GM12801 (cell line): ENCODE results near the gene PARP9.

Experiments
- TF ChIP-seq, protein P1 (sequence below): IDR thresholded peaks from one replicate; pipeline ENCODE4 v1.5.1; 2011; ENCODE audit warnings: control low read depth; ENCODE audit not compliant: insufficient read length; ENCODE audit errors: extremely low read depth

The PARP9 gene

DNA sequence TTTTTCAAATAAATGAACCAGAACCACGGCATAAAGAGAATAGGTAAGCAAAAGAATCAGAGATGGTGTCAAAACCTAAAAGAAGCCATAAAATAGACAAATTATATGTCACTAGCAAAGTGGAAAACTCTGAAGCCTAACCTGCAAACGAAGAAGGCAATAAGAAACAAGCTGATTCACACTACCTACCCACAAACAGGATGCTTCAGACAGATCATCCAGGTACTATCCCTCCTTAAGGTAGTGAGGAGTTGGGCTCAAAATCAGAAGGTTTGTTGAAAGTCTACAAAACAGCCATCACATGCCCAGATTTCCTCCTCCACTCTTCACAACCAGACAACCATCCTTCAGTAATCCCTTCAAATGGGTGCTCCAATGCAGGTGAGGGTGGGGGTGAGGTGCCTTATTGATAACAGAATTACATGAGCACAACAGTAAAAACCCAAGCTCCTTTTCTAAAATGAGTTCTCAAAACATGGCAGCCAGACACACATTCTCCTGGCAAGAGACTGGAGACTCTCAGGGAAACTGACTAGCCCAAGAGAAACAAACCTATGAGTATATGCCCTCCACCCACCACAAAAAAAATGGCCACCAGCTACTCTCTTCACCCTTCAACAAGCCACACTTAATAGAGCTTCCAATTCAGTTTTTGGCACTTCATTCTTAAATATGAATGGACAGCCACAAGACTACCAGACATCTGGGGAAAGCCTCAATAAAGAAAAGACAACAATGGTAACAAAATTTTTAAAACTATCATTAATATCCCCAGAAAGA is 55.8 kb downstream of the PARP9 start:
- TF ChIP-seq, protein P1, sequence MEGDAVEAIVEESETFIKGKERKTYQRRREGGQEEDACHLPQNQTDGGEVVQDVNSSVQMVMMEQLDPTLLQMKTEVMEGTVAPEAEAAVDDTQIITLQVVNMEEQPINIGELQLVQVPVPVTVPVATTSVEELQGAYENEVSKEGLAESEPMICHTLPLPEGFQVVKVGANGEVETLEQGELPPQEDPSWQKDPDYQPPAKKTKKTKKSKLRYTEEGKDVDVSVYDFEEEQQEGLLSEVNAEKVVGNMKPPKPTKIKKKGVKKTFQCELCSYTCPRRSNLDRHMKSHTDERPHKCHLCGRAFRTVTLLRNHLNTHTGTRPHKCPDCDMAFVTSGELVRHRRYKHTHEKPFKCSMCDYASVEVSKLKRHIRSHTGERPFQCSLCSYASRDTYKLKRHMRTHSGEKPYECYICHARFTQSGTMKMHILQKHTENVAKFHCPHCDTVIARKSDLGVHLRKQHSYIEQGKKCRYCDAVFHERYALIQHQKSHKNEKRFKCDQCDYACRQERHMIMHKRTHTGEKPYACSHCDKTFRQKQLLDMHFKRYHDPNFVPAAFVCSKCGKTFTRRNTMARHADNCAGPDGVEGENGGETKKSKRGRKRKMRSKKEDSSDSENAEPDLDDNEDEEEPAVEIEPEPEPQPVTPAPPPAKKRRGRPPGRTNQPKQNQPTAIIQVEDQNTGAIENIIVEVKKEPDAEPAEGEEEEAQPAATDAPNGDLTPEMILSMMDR: no peak

DNA sequence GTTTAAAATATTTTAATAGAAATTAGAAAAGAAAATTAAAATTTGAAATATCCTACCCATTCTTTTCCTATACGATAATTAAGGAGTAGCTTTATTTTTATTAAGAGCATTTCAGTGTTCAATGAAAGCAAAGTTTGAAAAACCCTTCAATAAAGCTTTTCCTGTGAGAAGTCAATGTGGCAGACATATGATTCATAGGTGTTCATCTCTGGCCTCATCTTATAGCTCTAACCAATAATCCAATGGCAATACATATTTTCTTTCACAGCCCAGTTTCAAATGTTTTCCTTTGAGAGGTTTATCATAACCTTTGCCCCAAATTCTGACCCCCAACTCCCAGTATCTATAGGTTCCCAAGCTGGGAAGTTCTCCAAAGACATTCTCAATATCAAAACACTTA is 57.6 kb downstream of the PARP9 start:
- TF ChIP-seq, protein P1: no peak

DNA sequence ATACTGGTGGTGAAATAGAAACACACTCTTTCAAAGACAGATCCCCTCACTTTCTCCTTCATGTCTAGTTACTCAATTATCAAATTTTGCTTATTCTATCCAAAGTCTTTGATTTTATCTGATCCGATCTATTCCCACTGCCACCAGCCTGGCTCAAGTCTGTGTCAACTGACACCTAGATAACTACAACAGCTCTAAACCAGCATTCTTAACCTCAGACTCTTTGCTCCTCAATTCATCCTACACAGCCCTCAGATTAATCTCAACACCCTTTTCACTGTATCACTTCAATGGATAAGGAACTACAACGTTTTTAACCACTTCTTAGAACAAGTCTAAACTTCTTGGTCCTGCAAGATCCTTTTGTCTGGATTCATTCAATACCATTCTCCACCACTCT is 58.4 kb downstream of the PARP9 start:
- TF ChIP-seq, protein P1: no peak

DNA sequence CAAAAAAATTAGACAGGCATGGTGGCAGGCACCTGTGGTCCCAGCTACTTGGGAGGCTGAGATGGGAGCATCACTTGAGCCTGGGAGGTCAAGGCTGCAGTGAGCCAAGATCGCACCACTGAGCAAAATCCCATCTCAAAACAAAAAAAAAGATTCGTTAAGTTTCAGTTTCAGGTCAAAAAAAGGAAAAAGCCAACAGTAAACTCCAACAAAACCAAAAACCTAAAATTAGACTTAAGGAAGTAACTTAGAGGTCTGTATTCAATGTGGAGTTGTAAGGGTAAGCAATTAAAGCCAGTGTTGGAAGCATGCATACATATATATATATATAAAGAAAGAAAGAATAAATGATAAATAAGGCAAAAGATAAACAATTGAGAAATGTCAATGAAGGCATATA is 61.2 kb downstream of the PARP9 start:
- TF ChIP-seq, protein P1: no peak

DNA sequence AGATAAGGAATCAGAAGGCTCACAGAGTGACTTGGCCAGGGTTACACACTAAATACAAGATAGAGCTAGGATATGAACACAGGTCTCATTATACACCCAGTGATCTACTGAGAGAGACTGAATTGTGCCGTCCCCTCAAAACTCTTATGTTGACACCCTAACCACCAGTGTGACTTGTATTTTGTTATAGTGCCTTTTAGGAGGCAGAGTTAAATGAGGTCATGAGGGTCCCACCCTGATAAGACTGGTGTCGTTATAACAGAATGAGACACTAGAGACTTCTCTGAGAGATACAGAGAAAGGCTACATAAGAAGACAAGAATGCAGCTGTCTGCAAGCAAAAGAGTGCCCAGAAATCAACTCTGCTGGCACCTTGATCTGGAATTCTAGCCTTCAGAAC is 62.0 kb downstream of the PARP9 start:
- TF ChIP-seq, protein P1: no peak

DNA sequence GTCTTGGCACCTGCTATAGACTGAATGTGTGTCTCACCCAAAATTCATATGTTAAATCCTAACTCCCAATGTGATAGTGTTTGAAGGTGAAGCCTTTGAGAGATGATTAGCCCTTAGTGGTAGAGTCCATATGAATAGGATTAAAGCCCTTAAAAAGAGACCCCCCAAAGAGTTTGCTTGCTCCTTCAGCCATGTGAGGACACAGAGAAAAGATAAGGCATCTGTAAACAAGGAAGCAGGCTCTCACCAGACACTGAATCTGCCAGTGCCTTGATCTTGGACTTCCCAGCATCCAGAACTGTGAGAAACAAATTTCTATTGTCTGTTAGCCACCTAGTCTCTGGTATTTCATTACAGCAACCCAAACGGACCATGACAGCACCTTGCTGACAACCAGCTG is 65.9 kb downstream of the PARP9 start:
- TF ChIP-seq, protein P1: no peak

DNA sequence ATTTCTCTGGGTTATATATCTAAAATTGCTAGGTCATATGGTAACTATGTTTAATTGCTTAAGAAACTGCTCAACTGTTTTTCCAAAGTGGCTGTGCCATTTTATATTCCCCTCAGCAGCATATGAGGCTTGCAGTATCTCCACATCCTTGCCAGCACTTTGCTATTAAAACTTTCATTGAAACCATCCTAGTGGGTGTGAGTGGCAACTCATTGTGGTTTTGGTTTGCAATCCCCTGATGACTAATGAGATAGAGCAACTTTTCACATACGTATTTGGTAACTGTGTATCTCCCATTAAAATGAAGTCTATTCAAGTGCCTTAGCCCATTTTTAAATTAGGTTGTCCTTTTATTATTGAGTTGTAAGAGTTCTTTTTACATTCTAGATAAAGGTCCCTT is 66.7 kb downstream of the PARP9 start:
- TF ChIP-seq, protein P1: no peak

DNA sequence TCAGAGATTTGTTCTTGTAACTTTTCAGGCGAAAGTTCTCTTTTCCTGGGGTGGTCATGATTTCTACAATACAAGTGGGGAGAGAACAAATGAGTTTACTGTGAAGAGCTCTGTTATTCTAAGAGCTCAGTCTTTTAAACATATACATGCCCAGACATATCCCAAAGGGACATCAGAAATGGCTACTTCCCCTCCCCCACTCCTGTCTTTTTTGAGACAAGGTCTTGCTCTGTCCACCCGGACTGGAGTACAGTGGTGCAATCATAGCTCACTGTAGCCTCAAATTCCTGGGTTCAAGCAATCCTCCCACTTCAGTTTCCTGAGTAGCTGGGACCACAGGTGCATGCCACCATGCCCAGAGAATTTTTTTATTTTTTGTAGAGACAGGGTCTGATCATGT is 67.6 kb downstream of the PARP9 start:
- TF ChIP-seq, protein P1: no peak
